Lower lobe of right lung (tissue), 2 donors: ENCODE data around the gene EXOSC6. TPM values are rescaled to one million over a fixed set of nuclear protein-coding genes. Genes with fewer than 3 reads are reported as not detected.
"Not testable (repeated sequence)": the region's sequence is repeated elsewhere in the genome, so short reads cannot be mapped to it uniquely, and the experiment has no call there.

Experiments
- ATAC-seq, 2 donors: fragments of 200-7000 bp; cut with Tn5 transposase; one replicate each; pipeline ENCODE4 v1.9.1; 2020 to 2022; ENCODE audit warnings: mild to moderate bottlenecking in 2 of 2, moderate library complexity in 2 of 2
- DNase-seq: peaks from one replicate; pipeline ENCODE4 v3.0.0-alpha.2; 2020
- H3K27ac ChIP-seq: fragments of 200-600 bp; one replicate; pipeline ENCODE4 v1.8.0; 2022
- H3K27me3 ChIP-seq: fragments of 200-600 bp; one replicate; pipeline ENCODE4 v1.8.0; 2022; ENCODE audit warnings: low read depth
- H3K36me3 ChIP-seq: fragments of 200-600 bp; one replicate; pipeline ENCODE4 v1.8.0; 2022; ENCODE audit warnings: mild to moderate bottlenecking
- H3K4me1 ChIP-seq: fragments of 200-600 bp; one replicate; pipeline ENCODE4 v1.8.0; 2022
- H3K4me3 ChIP-seq: fragments of 200-600 bp; one replicate; pipeline ENCODE4 v1.8.0; 2022; ENCODE audit warnings: mild to moderate bottlenecking
- H3K9me3 ChIP-seq: fragments of 200-600 bp; one replicate; pipeline ENCODE4 v1.8.0; 2022
- intact Hi-C: fragments of 100-400 bp; cut with DNase I; formaldehyde crosslinking; loops from one replicate; pipeline ENCODE4 v1.11.0; 2022
- total RNA-seq: library from RNA; stranded (reverse); fragmentation: NEBNext Ultra II Directional; extraction: Animal tissue kit (Norgen Biotek cat#: 25700); gene quantifications from one replicate; pipeline ENCODE4 v1.2.1, GENCODE V29; 2021
- TF ChIP-seq, protein P1 (sequence below): fragments of 200-600 bp; IDR thresholded peaks from one replicate; pipeline ENCODE4 v1.8.0; 2022; ENCODE audit warnings: antibody characterized with exemption, mild to moderate bottlenecking
- donor health status: DM: no; HTN: yes; CAD: no; lungs with severe emphysema.

Gene EXOSC6
- total RNA-seq, 1 donor from 2014 or later = 21.4 TPM

DNA sequence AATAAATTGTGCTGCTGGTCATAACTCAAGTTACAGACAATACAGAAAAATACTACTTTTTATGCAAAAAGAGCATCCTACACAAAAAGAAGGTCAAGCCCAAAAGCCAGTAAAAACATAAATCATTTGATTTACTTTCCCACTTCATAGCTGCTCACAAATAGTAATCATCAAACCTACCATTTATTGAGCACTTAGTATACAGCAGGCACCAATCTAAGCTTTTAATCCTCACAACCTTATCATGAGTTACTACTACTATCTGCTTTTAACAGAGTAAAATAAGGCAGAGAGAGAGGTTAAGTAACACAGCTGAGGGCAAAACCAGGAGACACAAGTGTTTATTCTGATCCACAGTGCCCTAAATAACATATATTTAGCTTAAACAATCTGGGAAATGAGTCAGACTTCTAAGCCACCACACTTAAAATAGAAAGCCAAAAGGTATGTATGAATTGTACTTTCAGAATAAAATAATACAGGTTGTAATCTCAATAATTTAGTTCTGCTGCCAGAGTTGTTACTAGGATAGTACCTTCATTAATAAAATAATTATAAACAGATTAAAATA lies 39.3 kb upstream of the EXOSC6 start:
- H3K36me3 ChIP-seq = no peaks in the 10 kb centered on the region
- H3K9me3 ChIP-seq = no peaks in the 10 kb centered on the region
- DNase-seq (no peak), ATAC-seq (no peak)
- TF ChIP-seq, protein P1, sequence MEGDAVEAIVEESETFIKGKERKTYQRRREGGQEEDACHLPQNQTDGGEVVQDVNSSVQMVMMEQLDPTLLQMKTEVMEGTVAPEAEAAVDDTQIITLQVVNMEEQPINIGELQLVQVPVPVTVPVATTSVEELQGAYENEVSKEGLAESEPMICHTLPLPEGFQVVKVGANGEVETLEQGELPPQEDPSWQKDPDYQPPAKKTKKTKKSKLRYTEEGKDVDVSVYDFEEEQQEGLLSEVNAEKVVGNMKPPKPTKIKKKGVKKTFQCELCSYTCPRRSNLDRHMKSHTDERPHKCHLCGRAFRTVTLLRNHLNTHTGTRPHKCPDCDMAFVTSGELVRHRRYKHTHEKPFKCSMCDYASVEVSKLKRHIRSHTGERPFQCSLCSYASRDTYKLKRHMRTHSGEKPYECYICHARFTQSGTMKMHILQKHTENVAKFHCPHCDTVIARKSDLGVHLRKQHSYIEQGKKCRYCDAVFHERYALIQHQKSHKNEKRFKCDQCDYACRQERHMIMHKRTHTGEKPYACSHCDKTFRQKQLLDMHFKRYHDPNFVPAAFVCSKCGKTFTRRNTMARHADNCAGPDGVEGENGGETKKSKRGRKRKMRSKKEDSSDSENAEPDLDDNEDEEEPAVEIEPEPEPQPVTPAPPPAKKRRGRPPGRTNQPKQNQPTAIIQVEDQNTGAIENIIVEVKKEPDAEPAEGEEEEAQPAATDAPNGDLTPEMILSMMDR = no peak
- no peaks in the 10 kb centered on the region for H3K27me3 ChIP-seq
- no peak overlapping the region for H3K4me3 ChIP-seq
- H3K4me1 ChIP-seq = peaks cover 12% of the 10 kb centered on the region
- intact Hi-C loops = no loop called here
- H3K27ac ChIP-seq = no peak overlapping the region

DNA sequence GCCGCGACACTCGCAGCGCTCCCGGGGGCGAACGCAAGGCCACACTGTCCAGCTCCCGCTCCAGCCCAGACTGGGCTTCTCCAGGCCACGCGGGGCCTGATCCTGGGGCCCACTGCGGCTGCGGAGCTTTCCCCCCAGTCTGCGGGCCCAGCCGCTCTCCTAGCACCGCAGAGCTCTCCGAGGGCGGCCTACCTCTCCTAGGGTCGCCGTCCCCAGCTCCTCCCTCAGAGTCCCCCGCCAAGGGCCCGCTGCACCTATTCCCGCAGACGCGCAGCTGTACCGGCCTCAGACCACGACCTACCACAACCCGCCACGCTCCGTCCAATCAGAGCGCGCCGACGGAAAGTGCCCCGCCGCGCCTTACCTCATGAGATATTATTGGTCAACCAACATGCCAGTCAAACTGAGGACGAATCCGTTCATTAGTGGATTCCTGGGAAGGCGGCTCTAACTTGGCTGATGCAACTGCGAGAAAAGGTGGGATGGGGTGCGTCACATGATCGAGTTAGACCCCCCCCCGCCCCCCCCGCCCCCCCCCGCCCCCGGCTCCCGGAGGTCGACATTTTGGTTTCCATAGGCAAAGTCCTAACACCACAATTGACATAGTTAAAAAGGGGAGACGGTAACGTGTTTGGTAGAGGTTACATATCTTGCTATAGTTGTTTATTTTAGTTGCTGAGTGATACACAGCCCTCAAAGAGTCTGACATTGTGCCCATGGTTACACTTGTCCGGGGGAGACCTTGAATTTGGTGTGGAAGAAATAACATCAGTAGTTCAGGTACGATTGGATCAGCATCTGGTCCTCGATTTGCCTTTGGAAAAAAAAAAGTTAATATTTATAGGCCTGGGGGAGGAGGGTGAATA lies 37.7 kb upstream of the EXOSC6 start, which contains the start of gene AARS1:
TSS of gene AARS1 (minus strand) at position 278 of the 866 bp plus-strand sequence. CDS start 6,743 bp downstream, outside the sequence.
- peaks cover 12% of the 10 kb centered on the region for H3K4me1 ChIP-seq
- no peaks in the 10 kb centered on the region for H3K9me3 ChIP-seq
- peak; percentile 99 to 100 for ATAC-seq
- intact Hi-C loops = no loop called here
- H3K4me3 ChIP-seq = peak within 1 kb of the TSS; percentile 76
- no peaks in the 10 kb centered on the region for H3K27me3 ChIP-seq
- H3K36me3 ChIP-seq = peaks cover 7% of the 10 kb centered on the region
- TF ChIP-seq, protein P1 = no peak
- peak; percentile 97 for DNase-seq
- H3K27ac ChIP-seq = peak within 1 kb of the TSS; percentile 93

- DNase-seq, ATAC-seq, H3K27me3 ChIP-seq, intact Hi-C loops, H3K9me3 ChIP-seq, H3K27ac ChIP-seq: not testable (repeated sequence)
- H3K36me3 ChIP-seq = peaks cover 27% of the 10 kb centered on the region
- peak overlapping the region; percentile 76 for H3K4me3 ChIP-seq
- peaks cover 12% of the 10 kb centered on the region for H3K4me1 ChIP-seq
These were observed 35.7 kb upstream of the EXOSC6 start for GRCh38 chr16:70287304-70287971.

- Histone ChIP-seq H3K4me1 (no peaks in the 10 kb centered on the region), H3K27ac (no peak overlapping the region), H3K27me3 (no peaks in the 10 kb centered on the region), H3K9me3 (no peaks in the 10 kb centered on the region), H3K4me3 (no peak overlapping the region), H3K36me3 (peaks cover 96% of the 10 kb centered on the region)
- DNase-seq (no peak), ATAC-seq (no peak)
- intact Hi-C loops = no loop called here
- TF ChIP-seq, protein P1 = no peak
These were observed 24.7 kb upstream of the EXOSC6 start for GRCh38 chr16:70276392-70276791.

DNA sequence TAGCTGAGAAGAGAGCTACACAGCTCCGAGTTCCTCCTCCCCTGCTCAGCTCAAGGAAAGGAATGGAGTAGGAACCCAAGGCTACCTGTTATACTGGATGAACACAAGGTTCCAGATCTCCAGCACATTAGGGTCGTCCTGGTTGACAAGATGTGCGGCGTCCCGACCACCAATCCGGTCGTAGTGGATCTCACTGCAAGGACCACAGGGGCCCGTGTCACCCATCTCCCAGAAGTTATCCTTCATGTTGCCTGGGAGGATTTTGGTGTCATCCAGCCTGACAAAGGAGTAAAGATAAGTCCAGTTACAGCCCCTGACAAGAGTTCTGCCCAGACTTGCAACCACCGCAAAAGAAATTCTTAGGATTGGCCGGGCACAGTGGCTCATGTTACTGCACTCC lies 20.0 kb upstream of the EXOSC6 start:
- H3K27me3 ChIP-seq = no peaks in the 10 kb centered on the region
- TF ChIP-seq, protein P1 = no peak
- ATAC-seq (no peak), DNase-seq (no peak)
- peaks cover 96% of the 10 kb centered on the region for H3K36me3 ChIP-seq
- no peak overlapping the region for H3K4me3 ChIP-seq
- H3K27ac ChIP-seq = no peak overlapping the region
- intact Hi-C loops = no loop called here
- H3K9me3 ChIP-seq = no peaks in the 10 kb centered on the region
- no peaks in the 10 kb centered on the region for H3K4me1 ChIP-seq
